Nephron (organoid): ENCODE measurements around the gene FFAR1.
"Not testable (repeated sequence)": the region's sequence is repeated elsewhere in the genome, so short reads cannot be mapped to it uniquely, and the experiment has no call there.

Experiments used
- H3K27ac Mint-ChIP-seq, 3 experiments: 2 replicates each; pipeline ENCODE4 v1.8.0; 2020; ENCODE audit warnings: mixed read lengths in 3 of 3, mild to moderate bottlenecking in 2 of 3, moderate library complexity in 1 of 3
- H3K27me3 Mint-ChIP-seq: 2 replicates; pipeline ENCODE4 v1.8.0; 2021; ENCODE audit warnings: low read depth, mild to moderate bottlenecking, moderate library complexity, mixed read lengths
- H3K36me3 Mint-ChIP-seq: 2 replicates; pipeline ENCODE4 v1.8.0; 2020; ENCODE audit warnings: low read depth, mixed read lengths
- H3K4me1 Mint-ChIP-seq: 2 replicates; pipeline ENCODE4 v1.8.0; 2020; ENCODE audit warnings: mixed read lengths
- H3K4me3 Mint-ChIP-seq, 3 experiments: 2 replicates each; pipeline ENCODE4 v1.8.0; 2020; ENCODE audit warnings: mild to moderate bottlenecking in 3 of 3, mixed read lengths in 3 of 3, moderate library complexity in 2 of 3
- H3K9me3 Mint-ChIP-seq: 2 replicates; pipeline ENCODE4 v1.8.0; 2020; ENCODE audit warnings: mixed read lengths
- CTCF ChIP-seq, 3 experiments: fragments of 200-600 bp; sonication (generic); IDR thresholded peaks; one replicate each; pipeline ENCODE4 v1.5.0; 2021; ENCODE audit warnings: antibody characterized with exemption in 3 of 3; ENCODE audit not compliant: unreplicated experiment in 3 of 3

FFAR1 gene

GRCh38 chr19:35354898-35355297 lies 7.2 kb downstream of the FFAR1 start:
- H3K27ac Mint-ChIP-seq = no peak overlapping the region

GRCh38 chr19:35355791-35356460 lies 8.2 kb downstream of the FFAR1 start:
- Mint-ChIP-seq H3K4me1 (peaks cover 11% of the 10 kb centered on the region), H3K9me3 (no peaks in the 10 kb centered on the region), H3K27ac (no peak overlapping the region), H3K4me3 (no peak overlapping the region), H3K36me3 (no peaks in the 10 kb centered on the region), H3K27me3 (peaks cover 8% of the 10 kb centered on the region)
- no peak for TF ChIP-seq CTCF (IDR thresholded peaks at IDR 0.05; ENCODE audit: unreplicated experiment in 3 of 3)

More at GRCh38 chr19:35354898-35355297, 7.2 kb downstream of the FFAR1 start:
- H3K27me3 Mint-ChIP-seq = peaks cover 8% of the 10 kb centered on the region
- no peak overlapping the region for H3K4me3 Mint-ChIP-seq
- H3K9me3 Mint-ChIP-seq = no peaks in the 10 kb centered on the region
- peaks cover 11% of the 10 kb centered on the region for H3K4me1 Mint-ChIP-seq
- H3K36me3 Mint-ChIP-seq = no peaks in the 10 kb centered on the region
- TF ChIP-seq CTCF (IDR thresholded peaks at IDR 0.05; ENCODE audit: unreplicated experiment in 3 of 3) = no peak

DNA sequence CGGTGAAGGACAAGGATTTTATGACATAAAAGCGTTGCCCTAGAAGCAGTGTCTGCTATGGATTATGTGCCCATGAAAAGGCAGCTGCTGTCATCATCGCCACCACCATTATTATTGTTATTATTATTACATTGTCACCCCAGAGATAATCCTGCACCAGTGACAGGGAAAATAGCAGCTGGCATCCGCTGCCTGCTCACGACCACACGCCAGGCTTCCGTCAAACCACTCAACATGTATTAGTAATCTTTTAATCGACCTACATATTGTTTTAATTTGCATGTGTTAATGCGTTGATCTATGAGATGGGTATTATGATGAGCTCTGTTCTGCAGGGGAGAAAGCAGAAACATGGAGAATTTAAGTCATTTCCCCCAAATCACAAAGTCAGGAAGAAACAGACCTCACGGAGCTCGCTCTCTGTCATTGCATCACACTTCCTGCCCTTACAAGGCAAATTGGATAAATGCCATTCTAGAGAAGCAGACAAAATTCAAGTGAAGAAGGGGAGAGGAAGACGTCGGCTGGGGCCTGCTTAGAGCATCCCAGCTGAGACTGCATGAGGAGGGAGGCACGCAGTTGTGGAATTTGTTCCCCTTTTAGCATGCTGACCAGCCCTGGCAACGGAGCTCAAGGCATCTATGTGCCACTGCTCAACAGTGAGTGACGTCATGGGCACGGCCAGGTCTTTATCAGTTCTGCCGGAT lies 10.3 kb downstream of the FFAR1 start, which contains the start of gene FFAR3:
Gene FFAR3 (plus strand): TSS at position 594 of the 707 bp plus-strand sequence. CDS start 431 bp downstream, outside the sequence.
- Mint-ChIP-seq H3K4me3 (no peak within 1 kb of the TSS), H3K27me3 (peaks cover 8% of the 10 kb centered on the region), H3K9me3 (no peaks in the 10 kb centered on the region), H3K36me3 (no peaks in the 10 kb centered on the region), H3K27ac (peak within 1 kb of the TSS in 2 of 3 experiments; percentile 7 to 56), H3K4me1 (peaks cover 6% of the 10 kb centered on the region)
- TF ChIP-seq CTCF (IDR thresholded peaks at IDR 0.05; ENCODE audit: unreplicated experiment in 3 of 3) = no peak

DNA sequence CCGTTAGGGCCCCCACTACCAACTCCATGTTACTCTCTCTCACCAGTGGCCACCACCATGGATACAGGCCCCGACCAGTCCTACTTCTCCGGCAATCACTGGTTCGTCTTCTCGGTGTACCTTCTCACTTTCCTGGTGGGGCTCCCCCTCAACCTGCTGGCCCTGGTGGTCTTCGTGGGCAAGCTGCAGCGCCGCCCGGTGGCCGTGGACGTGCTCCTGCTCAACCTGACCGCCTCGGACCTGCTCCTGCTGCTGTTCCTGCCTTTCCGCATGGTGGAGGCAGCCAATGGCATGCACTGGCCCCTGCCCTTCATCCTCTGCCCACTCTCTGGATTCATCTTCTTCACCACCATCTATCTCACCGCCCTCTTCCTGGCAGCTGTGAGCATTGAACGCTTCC lies 11.1 kb downstream of the FFAR1 start:
- not testable (repeated sequence) for H3K27ac Mint-ChIP-seq, H3K9me3 Mint-ChIP-seq, H3K4me3 Mint-ChIP-seq, H3K4me1 Mint-ChIP-seq, H3K36me3 Mint-ChIP-seq, H3K27me3 Mint-ChIP-seq

GRCh38 chr19:35359395-35359794 lies 11.7 kb downstream of the FFAR1 start:
- not testable (repeated sequence) for H3K9me3 Mint-ChIP-seq, H3K4me3 Mint-ChIP-seq, H3K4me1 Mint-ChIP-seq, H3K27ac Mint-ChIP-seq, H3K27me3 Mint-ChIP-seq, H3K36me3 Mint-ChIP-seq

- not testable (repeated sequence) for H3K4me1 Mint-ChIP-seq, H3K4me3 Mint-ChIP-seq, H3K9me3 Mint-ChIP-seq, H3K27me3 Mint-ChIP-seq, H3K27ac Mint-ChIP-seq, H3K36me3 Mint-ChIP-seq
These were observed 12.4 kb downstream of the FFAR1 start for GRCh38 chr19:35360081-35360480.

DNA sequence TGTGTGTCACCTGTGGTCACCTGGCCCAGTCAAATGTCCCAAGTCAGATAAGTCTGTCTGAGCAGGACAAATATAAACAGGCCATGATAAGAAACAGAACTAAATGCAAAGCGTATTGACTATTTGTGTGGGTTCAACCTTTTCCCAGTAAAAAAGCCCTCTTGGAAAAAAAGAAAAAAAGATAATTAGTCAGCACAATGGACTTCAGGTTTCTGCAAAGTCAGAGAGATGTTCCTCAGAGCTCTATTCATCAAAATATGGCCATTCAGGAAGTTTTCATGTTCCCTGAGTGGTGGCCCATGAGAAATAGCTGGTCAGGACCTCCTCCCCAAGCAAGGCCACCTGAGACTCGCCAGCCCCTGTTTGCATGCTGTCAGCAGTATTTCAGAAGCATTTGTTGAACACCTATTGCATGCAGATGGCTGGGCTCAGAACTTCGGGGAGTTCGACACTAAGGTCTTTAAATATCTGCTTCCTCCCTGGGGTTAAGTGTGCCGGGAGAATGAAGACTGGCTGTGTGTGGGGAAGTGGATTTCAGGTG lies 13.2 kb downstream of the FFAR1 start:
- H3K27ac Mint-ChIP-seq = no peak overlapping the region
- TF ChIP-seq CTCF (IDR thresholded peaks at IDR 0.05; ENCODE audit: unreplicated experiment in 3 of 3) = no peak
- no peaks in the 10 kb centered on the region for H3K9me3 Mint-ChIP-seq
- H3K27me3 Mint-ChIP-seq = peaks cover 8% of the 10 kb centered on the region
- peaks cover 6% of the 10 kb centered on the region for H3K4me1 Mint-ChIP-seq
- H3K36me3 Mint-ChIP-seq = no peaks in the 10 kb centered on the region
- no peak overlapping the region for H3K4me3 Mint-ChIP-seq
